MM.1S (cell line): ENCODE data around the gene CPVL.

ENCODE experiments used
- CTCF ChIP-seq: fragments of 300-600 bp; sonication (generic); IDR thresholded peaks from 2 replicates; pipeline ENCODE4 v1.5.1; 2016; ENCODE audit warnings: antibody characterized with exemption, low read length, mixed read lengths
- EZH2 ChIP-seq: fragments of 300-600 bp; sonication (generic); optimal IDR thresholded peaks from 2 replicates; pipeline ENCODE3; 2017; ENCODE audit warnings: low read depth, mild to moderate bottlenecking, antibody characterized with exemption, low read length, mixed read lengths

GRCh38 chr7:29167721-29168120 is 21.4 kb upstream of the CPVL start:
- no peak for TF ChIP-seq EZH2
- no peak for TF ChIP-seq CTCF
